Myometrial cell (primary cell): ENCODE data around the gene MIGA2. TPM values are rescaled to one million over a fixed set of nuclear protein-coding genes. Genes with fewer than 3 reads are reported as not detected.

Experiments used
- total RNA-seq: library from RNA; depleted of rRNA; stranded (reverse); fragments of >200 nt; gene quantifications from 2 replicates; pipeline ENCODE4 v1.2.3, GENCODE V29; 2015

Gene MIGA2
- 12.9 and 29.1 TPM in 2 replicates for total RNA-seq

GRCh38 chr9:129036241-129036922, at the start of gene MIGA2:
MIGA2 (plus strand) TSS chr9:129036626; CDS start chr9:129040595, 3,969 bp downstream.

GRCh38 chr9:129028192-129028966, 8.0 kb upstream of the MIGA2 start, which contains the start of gene SH3GLB2:
SH3GLB2 (minus strand) TSS chr9:129028331; CDS start chr9:129028154, 177 bp downstream.

GRCh38 chr9:129080601-129081387, 44.4 kb downstream of the MIGA2 start, which contains the start of gene DOLPP1:
DOLPP1 (plus strand) TSS chr9:129081111; CDS start chr9:129081132, 21 bp downstream.

GRCh38 chr9:129110740-129111527, 74.5 kb downstream of the MIGA2 start, which contains the start of the genes CRAT and PTPA:
CRAT (minus strand) TSS chr9:129110793; CDS start chr9:129110509, 284 bp downstream.
PTPA (plus strand) TSS chr9:129111415; CDS start chr9:129111601, 186 bp downstream.

Other genes with a start within 250 kb of the MIGA2 start
- gene TBC1D13, start 249.4 kb upstream of the MIGA2 start, total RNA-seq = 13.5 and 13.6 TPM in 2 replicates
- gene ENDOG, start 218.1 kb upstream of the MIGA2 start, total RNA-seq = 28.0 and 40.4 TPM in 2 replicates
- 25.4 and 31.0 TPM in 2 replicates for gene SPOUT1, start 206.8 kb upstream of the MIGA2 start, total RNA-seq
- gene KYAT1, start 154.7 kb upstream of the MIGA2 start, total RNA-seq = 19.1 and 25.7 TPM in 2 replicates
- 39.2 and 44.1 TPM in 2 replicates for gene LRRC8A, start 154.5 kb upstream of the MIGA2 start, total RNA-seq
- 5.5 and 9.7 TPM in 2 replicates for gene PHYHD1, start 115.6 kb upstream of the MIGA2 start, total RNA-seq
- 29.1 and 37.5 TPM in 2 replicates for gene DOLK, start 89.0 kb upstream of the MIGA2 start, total RNA-seq
- gene NUP188, start 88.9 kb upstream of the MIGA2 start, total RNA-seq = 30.8 and 37.9 TPM in 2 replicates
- 38.6 and 39.2 TPM in 2 replicates for gene SH3GLB2, start 8.3 kb upstream of the MIGA2 start, total RNA-seq
- gene DOLPP1, start 44.5 kb downstream of the MIGA2 start, total RNA-seq = 12.7 and 13.5 TPM in 2 replicates
- gene CRAT, start 74.2 kb downstream of the MIGA2 start, total RNA-seq = 70.0 and 78.4 TPM in 2 replicates
- gene PTPA, start 74.8 kb downstream of the MIGA2 start, total RNA-seq = 225 and 240 TPM in 2 replicates
- 49.4 and 63.7 TPM in 2 replicates for gene IER5L, start 141.6 kb downstream of the MIGA2 start, total RNA-seq